22Rv1 (cell line): ENCODE data around the gene WTIP.

Experiments
- ZFX ChIP-seq: fragments of 450-650 bp; IDR thresholded peaks from 2 replicates; pipeline ENCODE4 v1.6.1; 2017; ENCODE audit warnings: antibody characterized with exemption, borderline replicate concordance
- TF ChIP-seq, protein P1 (sequence below): fragments of 450-650 bp; IDR thresholded peaks from 2 replicates; pipeline ENCODE4 v1.5.1; 2017; ENCODE audit warnings: mild to moderate bottlenecking

DNA sequence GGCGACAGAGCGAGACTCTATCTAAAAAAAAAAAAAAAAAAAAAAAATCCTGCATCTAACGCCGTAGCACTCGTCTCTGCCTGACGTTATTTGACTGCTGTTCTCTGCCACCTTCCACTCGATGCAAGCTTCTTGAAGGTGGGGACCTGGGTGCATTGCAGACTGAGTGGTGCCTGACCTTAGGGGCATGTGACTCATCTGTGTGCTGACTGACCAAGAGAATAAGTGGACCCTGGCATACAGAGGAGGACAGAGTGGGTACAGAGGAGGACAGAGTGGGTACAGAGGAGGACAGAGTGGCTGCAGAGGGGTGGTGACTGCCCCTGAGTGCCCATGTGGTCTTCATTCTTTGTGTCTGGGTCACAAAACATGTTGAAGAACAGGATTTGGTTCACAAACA is 7.6 kb downstream of the WTIP start:
- TF ChIP-seq, protein P1, sequence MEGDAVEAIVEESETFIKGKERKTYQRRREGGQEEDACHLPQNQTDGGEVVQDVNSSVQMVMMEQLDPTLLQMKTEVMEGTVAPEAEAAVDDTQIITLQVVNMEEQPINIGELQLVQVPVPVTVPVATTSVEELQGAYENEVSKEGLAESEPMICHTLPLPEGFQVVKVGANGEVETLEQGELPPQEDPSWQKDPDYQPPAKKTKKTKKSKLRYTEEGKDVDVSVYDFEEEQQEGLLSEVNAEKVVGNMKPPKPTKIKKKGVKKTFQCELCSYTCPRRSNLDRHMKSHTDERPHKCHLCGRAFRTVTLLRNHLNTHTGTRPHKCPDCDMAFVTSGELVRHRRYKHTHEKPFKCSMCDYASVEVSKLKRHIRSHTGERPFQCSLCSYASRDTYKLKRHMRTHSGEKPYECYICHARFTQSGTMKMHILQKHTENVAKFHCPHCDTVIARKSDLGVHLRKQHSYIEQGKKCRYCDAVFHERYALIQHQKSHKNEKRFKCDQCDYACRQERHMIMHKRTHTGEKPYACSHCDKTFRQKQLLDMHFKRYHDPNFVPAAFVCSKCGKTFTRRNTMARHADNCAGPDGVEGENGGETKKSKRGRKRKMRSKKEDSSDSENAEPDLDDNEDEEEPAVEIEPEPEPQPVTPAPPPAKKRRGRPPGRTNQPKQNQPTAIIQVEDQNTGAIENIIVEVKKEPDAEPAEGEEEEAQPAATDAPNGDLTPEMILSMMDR = no peak
- no peak for TF ChIP-seq ZFX
